ENCODE measurements around the gene ARHGEF4. TPM values are rescaled to one million over a fixed set of nuclear protein-coding genes. Genes with fewer than 3 reads are reported as not detected.

Gene ARHGEF4
- total and polyA plus RNA-seq, 10 of the 15 experiments (the other 5 are each of a cell fraction or from before 2014, with no cell fraction given) = 0.02 to 0.24 (median 0.16) TPM; not detected in 6

DNA sequence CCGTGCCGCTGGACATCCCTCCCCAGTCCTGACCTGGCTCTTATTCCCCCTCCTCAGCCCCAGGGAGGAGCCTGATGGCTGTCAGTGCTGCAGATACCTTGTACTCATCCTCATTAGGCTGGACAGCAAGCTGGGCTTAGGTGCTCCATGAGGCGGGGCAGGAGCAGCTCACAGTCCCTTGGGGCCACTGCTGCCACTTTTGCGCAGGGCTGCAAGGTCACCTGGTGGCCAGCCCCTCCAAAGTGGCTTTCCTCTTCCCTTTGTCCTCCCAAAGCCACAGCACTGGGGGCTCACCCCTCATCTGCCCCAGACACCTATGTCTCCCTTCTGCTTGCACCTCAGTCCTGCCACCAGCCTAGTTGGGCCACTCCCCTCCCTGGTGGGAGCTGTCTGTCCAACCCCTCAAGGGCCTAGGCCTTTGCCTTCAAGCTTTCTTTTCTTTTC lies 195.7 kb downstream of the ARHGEF4 start:
- H3K4me2 ChIP-seq (ENCODE audit: control insufficient read depth, insufficient read depth) = no peak overlapping the region
- H3K9me3 ChIP-seq (replicated peaks; ENCODE audit: control insufficient read depth, insufficient read depth, low read length) = no peaks in the 10 kb centered on the region; the same call in 2 of the 3 replicates
- no peak overlapping the region for H3K4me3 ChIP-seq
- H3K27me3 ChIP-seq (replicated peaks in 1 of 2; ENCODE audit: control insufficient read depth in 2 of 2, insufficient read depth in 2 of 2, low read length in 1 of 2) = peaks cover 0 to 2% of the 10 kb centered on the region in 2 experiments; a peak in 2 of 4 replicates
- peaks cover 3% of the 10 kb centered on the region; the same call in 1 of the 2 replicates for H4K20me1 ChIP-seq (ENCODE audit: control insufficient read depth, insufficient read depth)
- ChIA-PET RAD21 (ENCODE audit: unreplicated experiment) (no interaction called here), POLR2A (no interaction called here), CTCF (no interaction called here), SMC1A (ENCODE audit: uncharacterized antibody, unreplicated experiment) (interaction anchor here (1.3 kb wide), 1 partner anchor 9 kb away, joined by 3 read pairs; no protein-coding TSS in a partner anchor)
- H3K79me2 ChIP-seq (ENCODE audit: control insufficient read depth, insufficient read depth, low read length) = no peaks in the 10 kb centered on the region
- in situ Hi-C loops (cut with MboI) = no loop called here
- FAIRE-seq = no peak
- DNase-seq (ENCODE audit: low read depth, low spot score) = no peak
- H3K27ac ChIP-seq (ENCODE audit: control insufficient read depth, insufficient read depth) = no peak overlapping the region
- intact Hi-C loops (cut with micrococcal nuclease; ENCODE audit: unreplicated experiment) = no loop called here
- no peaks in the 10 kb centered on the region for H3K4me1 ChIP-seq (ENCODE audit: control insufficient read depth, insufficient read depth, low read length)
- BruUV-seq (replicated peaks) = no TSS peak
- H3K9ac ChIP-seq (ENCODE audit: control insufficient read depth, insufficient read depth, low read length) = no peak overlapping the region
- no peak overlapping the region for H2AFZ ChIP-seq (ENCODE audit: control insufficient read depth, low read depth, low read length)
- TF ChIP-seq DPF2 (IDR thresholded peaks at IDR 0.05) (no peak), RUNX3 (IDR thresholded peaks at IDR 0.05; ENCODE audit: low read length) (no peak), FOXM1 (IDR thresholded peaks at IDR 0.05; ENCODE audit: low read depth, low read length) (no peak), HDGF (IDR thresholded peaks at IDR 0.05) (no peak), ZBED1 (IDR thresholded peaks at IDR 0.05; ENCODE audit: borderline replicate concordance) (no peak), NFYB (IDR thresholded peaks at IDR 0.05; ENCODE audit: insufficient read depth, low read depth, low read length) (no peak), EZH2 (IDR thresholded peaks at IDR 0.05; ENCODE audit: borderline replicate concordance, control insufficient read depth, low read depth, low read length) (no peak), PAX5 (IDR thresholded peaks at IDR 0.05; ENCODE audit: borderline replicate concordance, low read depth, low read length) (no peak), SMAD1 (IDR thresholded peaks at IDR 0.05; ENCODE audit: low read depth, partially characterized antibody) (no peak), ETV6 (conservative IDR thresholded peaks at IDR 0.05 in 1 of 2, IDR thresholded peaks at IDR 0.05 in 1 of 2; ENCODE audit: borderline replicate concordance in 1 of 2, low read depth in 1 of 2) (no peak), KAT2A (conservative IDR thresholded peaks at IDR 0.05; ENCODE audit: control insufficient read depth, low read depth, low read length) (no peak)
- TF ChIP-seq, protein P1, sequence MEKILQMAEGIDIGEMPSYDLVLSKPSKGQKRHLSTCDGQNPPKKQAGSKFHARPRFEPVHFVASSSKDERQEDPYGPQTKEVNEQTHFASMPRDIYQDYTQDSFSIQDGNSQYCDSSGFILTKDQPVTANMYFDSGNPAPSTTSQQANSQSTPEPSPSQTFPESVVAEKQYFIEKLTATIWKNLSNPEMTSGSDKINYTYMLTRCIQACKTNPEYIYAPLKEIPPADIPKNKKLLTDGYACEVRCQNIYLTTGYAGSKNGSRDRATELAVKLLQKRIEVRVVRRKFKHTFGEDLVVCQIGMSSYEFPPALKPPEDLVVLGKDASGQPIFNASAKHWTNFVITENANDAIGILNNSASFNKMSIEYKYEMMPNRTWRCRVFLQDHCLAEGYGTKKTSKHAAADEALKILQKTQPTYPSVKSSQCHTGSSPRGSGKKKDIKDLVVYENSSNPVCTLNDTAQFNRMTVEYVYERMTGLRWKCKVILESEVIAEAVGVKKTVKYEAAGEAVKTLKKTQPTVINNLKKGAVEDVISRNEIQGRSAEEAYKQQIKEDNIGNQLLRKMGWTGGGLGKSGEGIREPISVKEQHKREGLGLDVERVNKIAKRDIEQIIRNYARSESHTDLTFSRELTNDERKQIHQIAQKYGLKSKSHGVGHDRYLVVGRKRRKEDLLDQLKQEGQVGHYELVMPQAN (conservative IDR thresholded peaks at IDR 0.05) = no peak
- TF ChIP-seq, protein P2, sequence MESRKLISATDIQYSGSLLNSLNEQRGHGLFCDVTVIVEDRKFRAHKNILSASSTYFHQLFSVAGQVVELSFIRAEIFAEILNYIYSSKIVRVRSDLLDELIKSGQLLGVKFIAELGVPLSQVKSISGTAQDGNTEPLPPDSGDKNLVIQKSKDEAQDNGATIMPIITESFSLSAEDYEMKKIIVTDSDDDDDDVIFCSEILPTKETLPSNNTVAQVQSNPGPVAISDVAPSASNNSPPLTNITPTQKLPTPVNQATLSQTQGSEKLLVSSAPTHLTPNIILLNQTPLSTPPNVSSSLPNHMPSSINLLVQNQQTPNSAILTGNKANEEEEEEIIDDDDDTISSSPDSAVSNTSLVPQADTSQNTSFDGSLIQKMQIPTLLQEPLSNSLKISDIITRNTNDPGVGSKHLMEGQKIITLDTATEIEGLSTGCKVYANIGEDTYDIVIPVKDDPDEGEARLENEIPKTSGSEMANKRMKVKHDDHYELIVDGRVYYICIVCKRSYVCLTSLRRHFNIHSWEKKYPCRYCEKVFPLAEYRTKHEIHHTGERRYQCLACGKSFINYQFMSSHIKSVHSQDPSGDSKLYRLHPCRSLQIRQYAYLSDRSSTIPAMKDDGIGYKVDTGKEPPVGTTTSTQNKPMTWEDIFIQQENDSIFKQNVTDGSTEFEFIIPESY (IDR thresholded peaks at IDR 0.05) = no peak
- no peak for ATAC-seq
- 54% methylated on average over 4 of the region's 4 CpGs for whole genome bisulfite sequencing (ENCODE audit: insufficient coverage, insufficient replicate concordance, low lambda C conversion rate, missing lambda C conversion rate)
- no peaks in the 10 kb centered on the region for H3K36me3 ChIP-seq (ENCODE audit: control insufficient read depth in 2 of 2, insufficient read depth in 2 of 2, low read length in 1 of 2)
